ENCODE data around the gene BPIFA3.

GRCh38 chr20:33176101-33176500 is 41.1 kb upstream of the BPIFA3 start:
- no peak for TF ChIP-seq CTCF (IDR thresholded peaks at IDR 0.05)
- TF ChIP-seq EZH2phosphoT487 (IDR thresholded peaks at IDR 0.05), result no peak

Data from neural progenitor cell (in vitro differentiated cells).